SU-DHL-6 (cell line): ENCODE data around the gene STARD7.

Experiments
- H2AFZ ChIP-seq: fragments of 200-600 bp; sonication (generic); 2 replicates; pipeline ENCODE4 v1.6.1; 2014; ENCODE audit warnings: low read depth, mild to moderate bottlenecking, moderate library complexity, mixed read lengths, antibody characterized with exemption, low read length; ENCODE audit not compliant: severe bottlenecking
- H3F3A ChIP-seq: fragments of 200-600 bp; shearing (Covaris generic); 2 replicates; pipeline ENCODE4 v1.6.0; 2016; ENCODE audit warnings: antibody characterized with exemption, mild to moderate bottlenecking; ENCODE audit not compliant: insufficient read depth
- H3K27ac ChIP-seq: fragments of 200-600 bp; sonication (generic); 2 replicates; pipeline ENCODE4 v1.5.1; 2016; ENCODE audit warnings: low read depth, mild to moderate bottlenecking, low read length, moderate library complexity, mixed read lengths
- H3K27me3 ChIP-seq: fragments of 200-600 bp; sonication (generic), shearing (Covaris generic); 2 replicates; pipeline ENCODE4 v1.6.0; 2014; ENCODE audit warnings: mild to moderate bottlenecking, low read length
- H3K36me3 ChIP-seq: fragments of 200-600 bp; sonication (generic); 2 replicates; pipeline ENCODE4 v1.6.1; 2014; ENCODE audit warnings: mild to moderate bottlenecking, low read length, mixed read lengths
- H3K4me2 ChIP-seq: fragments of 300-600, 200-600 bp; shearing (Covaris generic), sonication (generic); 2 replicates; pipeline ENCODE4 v1.6.0; 2014; ENCODE audit warnings: low read length, low read depth, mild to moderate bottlenecking; ENCODE audit not compliant: poor library complexity, severe bottlenecking
- H3K4me3 ChIP-seq: fragments of 200-600 bp; sonication (generic); 2 replicates; pipeline ENCODE4 v1.5.1; 2014; ENCODE audit warnings: antibody characterized with exemption, low read length, mild to moderate bottlenecking, mixed read lengths; ENCODE audit not compliant: insufficient read depth, poor library complexity, severe bottlenecking
- H3K79me2 ChIP-seq: fragments of 200-600 bp; sonication (generic); 2 replicates; pipeline ENCODE4 v1.6.1; 2014; ENCODE audit warnings: mild to moderate bottlenecking, low read length, moderate library complexity; ENCODE audit not compliant: insufficient read depth
- H3K9ac ChIP-seq: fragments of 200-600 bp; sonication (generic); 2 replicates; pipeline ENCODE4 v1.7.0; 2014; ENCODE audit warnings: mild to moderate bottlenecking, low read length
- H3K9me2 ChIP-seq: fragments of 200-600 bp; sonication (generic); replicated peaks from 2 replicates; pipeline ENCODE4 v1.6.1; 2014; ENCODE audit warnings: low read length; ENCODE audit not compliant: insufficient read depth
- H3K9me3 ChIP-seq: fragments of 200-600 bp; sonication (generic); 2 replicates; pipeline ENCODE4 v1.6.1; 2014; ENCODE audit warnings: low read length, mixed read lengths; ENCODE audit not compliant: insufficient read depth
- H4K20me1 ChIP-seq: fragments of 200-600 bp; sonication (generic); 2 replicates; pipeline ENCODE4 v1.6.1; 2014; ENCODE audit warnings: low read depth, mild to moderate bottlenecking, antibody characterized with exemption, low read length, moderate library complexity, mixed read lengths
- CTCF ChIP-seq: fragments of 200-600 bp; sonication (generic); IDR thresholded peaks from one replicate; pipeline ENCODE4 v1.5.1; 2017; ENCODE audit warnings: antibody characterized with exemption, mild to moderate bottlenecking, low read length, moderate library complexity; ENCODE audit not compliant: insufficient read depth, poor library complexity, severe bottlenecking
- EZH2phosphoT487 ChIP-seq: fragments of 200-600 bp; sonication (generic), shearing (Covaris generic); conservative IDR thresholded peaks from 2 replicates; pipeline ENCODE4 v1.6.1; 2018; ENCODE audit warnings: mild to moderate bottlenecking, antibody characterized with exemption, low read length, moderate library complexity, mixed read lengths

The STARD7 gene

GRCh38 chr2:96180521-96180920, 28.1 kb downstream of the STARD7 start:
- Histone ChIP-seq H3K4me2 (no peak overlapping the region), H3K9me3 (no peaks in the 10 kb centered on the region), H3K9ac (no peak overlapping the region), H3K36me3 (peaks cover 4% of the 10 kb centered on the region; the same call in 1 of the 2 replicates), H3K79me2 (no peaks in the 10 kb centered on the region), H2AFZ (no peak overlapping the region), H3K4me3 (no peak overlapping the region), H3K9me2 (no peaks in the 10 kb centered on the region), H3K27ac (no peak overlapping the region), H4K20me1 (no peaks in the 10 kb centered on the region), H3K27me3 (no peaks in the 10 kb centered on the region), H3F3A (peaks cover 8% of the 10 kb centered on the region; the same call in 1 of the 2 replicates)
- TF ChIP-seq CTCF (no peak), EZH2phosphoT487 (no peak)

- TF ChIP-seq CTCF (no peak), EZH2phosphoT487 (no peak)
- no peak overlapping the region for H3K4me3 ChIP-seq
- H3K4me2 ChIP-seq = no peak overlapping the region
- no peaks in the 10 kb centered on the region for H3K9me2 ChIP-seq
- no peaks in the 10 kb centered on the region for H3K9me3 ChIP-seq
- no peaks in the 10 kb centered on the region for H4K20me1 ChIP-seq
- H3K27ac ChIP-seq = no peak overlapping the region
- H3F3A ChIP-seq = peaks cover 4% of the 10 kb centered on the region; the same call in 1 of the 2 replicates
- H2AFZ ChIP-seq = no peak overlapping the region
- no peaks in the 10 kb centered on the region for H3K79me2 ChIP-seq
- H3K9ac ChIP-seq = no peak overlapping the region
- H3K27me3 ChIP-seq = no peaks in the 10 kb centered on the region
- peaks cover under 1% of the 10 kb centered on the region; the same call in 1 of the 2 replicates for H3K36me3 ChIP-seq
Observed at GRCh38 chr2:96180002-96180401, 28.6 kb downstream of the STARD7 start.

- no peaks in the 10 kb centered on the region for H3K9me3 ChIP-seq
- H2AFZ ChIP-seq = no peak overlapping the region
- no peaks in the 10 kb centered on the region for H3K9me2 ChIP-seq
- H3K27me3 ChIP-seq = no peaks in the 10 kb centered on the region
- H3K36me3 ChIP-seq = no peaks in the 10 kb centered on the region
- H4K20me1 ChIP-seq = no peaks in the 10 kb centered on the region
- H3K4me3 ChIP-seq = no peak overlapping the region
- no peak overlapping the region for H3K9ac ChIP-seq
- H3K27ac ChIP-seq = no peak overlapping the region
- no peak for TF ChIP-seq CTCF
- TF ChIP-seq EZH2phosphoT487 = no peak
- no peak overlapping the region for H3K4me2 ChIP-seq
- no peaks in the 10 kb centered on the region; the same call in 1 of the 2 replicates for H3F3A ChIP-seq
- H3K79me2 ChIP-seq = no peaks in the 10 kb centered on the region
Observed at GRCh38 chr2:96176661-96177060, 32.0 kb downstream of the STARD7 start.

DNA sequence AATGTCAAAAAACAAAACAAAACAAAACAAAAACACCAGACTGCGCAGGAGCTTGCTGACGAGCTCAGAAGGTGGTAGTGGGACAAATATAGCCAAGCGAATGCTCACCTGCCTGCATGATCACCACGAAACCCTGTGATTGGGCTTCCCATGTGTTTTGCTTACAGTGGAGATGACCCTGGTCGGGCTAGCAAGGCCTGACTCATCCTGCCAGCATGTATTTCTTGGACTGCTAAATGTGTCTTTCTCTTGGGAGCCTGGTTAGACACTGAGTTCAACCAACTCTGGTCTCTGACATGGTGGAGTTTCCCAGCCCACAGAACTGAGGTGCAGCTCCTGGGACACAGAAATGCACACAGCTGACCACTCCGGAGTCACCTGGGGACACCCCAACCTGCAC, 32.7 kb downstream of the STARD7 start:
- no peak overlapping the region for H3K4me3 ChIP-seq
- no peak overlapping the region for H3K9ac ChIP-seq
- H3K27ac ChIP-seq = no peak overlapping the region
- no peak overlapping the region for H2AFZ ChIP-seq
- H4K20me1 ChIP-seq = no peaks in the 10 kb centered on the region
- no peaks in the 10 kb centered on the region for H3K79me2 ChIP-seq
- no peaks in the 10 kb centered on the region for H3K27me3 ChIP-seq
- H3F3A ChIP-seq = no peaks in the 10 kb centered on the region
- H3K9me2 ChIP-seq = no peaks in the 10 kb centered on the region
- H3K9me3 ChIP-seq = no peaks in the 10 kb centered on the region
- no peak overlapping the region for H3K4me2 ChIP-seq
- no peaks in the 10 kb centered on the region for H3K36me3 ChIP-seq
- TF ChIP-seq EZH2phosphoT487 (no peak), CTCF (no peak)
